Measurements from ENCODE around the gene JMY.

The JMY gene

GRCh38 chr5:79273341-79273740, 37.4 kb downstream of the JMY start:
- Histone ChIP-seq H3K36me3 (ENCODE audit: insufficient read depth, low read length) (no peaks in the 10 kb centered on the region), H3K27ac (ENCODE audit: low read length) (no peak overlapping the region), H2AFZ (ENCODE audit: low read depth, low read length) (no peak overlapping the region)

GRCh38 chr5:79284846-79285245, 48.9 kb downstream of the JMY start:
- Histone ChIP-seq H2AFZ (ENCODE audit: low read depth, low read length) (no peak overlapping the region), H3K9me3 (ENCODE audit: insufficient read depth, low read length, severe bottlenecking) (no peaks in the 10 kb centered on the region), H3K27me3 (ENCODE audit: insufficient read depth, low read length, poor library complexity) (no peaks in the 10 kb centered on the region), H3K79me2 (ENCODE audit: insufficient read depth, low read length) (no peaks in the 10 kb centered on the region), H3K4me2 (ENCODE audit: insufficient read depth, low read length) (no peak overlapping the region), H3K9ac (ENCODE audit: low read depth, low read length) (no peak overlapping the region), H3K36me3 (ENCODE audit: insufficient read depth, low read length) (peaks cover 15% of the 10 kb centered on the region), H3K4me3 (ENCODE audit: low read depth in 1 of 2, low read length in 2 of 2) (no peak overlapping the region), H4K20me1 (ENCODE audit: insufficient read depth, low read length) (no peaks in the 10 kb centered on the region), H3K4me1 (ENCODE audit: insufficient read depth, low read length) (no peaks in the 10 kb centered on the region), H3K27ac (ENCODE audit: low read length) (no peak overlapping the region)
- ATAC-seq (ENCODE audit: insufficient read depth, low read depth) (no peak), DNase-seq (no peak)
- TF ChIP-seq CTCF (IDR thresholded peaks at IDR 0.05; ENCODE audit: borderline replicate concordance, extremely low read depth, low read length, poor library complexity, severe bottlenecking) (no peak), EZH2 (IDR thresholded peaks at IDR 0.05; ENCODE audit: borderline replicate concordance, low read depth, low read length, severe bottlenecking) (no peak)

More at GRCh38 chr5:79273341-79273740, 37.4 kb downstream of the JMY start:
- H3K79me2 ChIP-seq (ENCODE audit: insufficient read depth, low read length), result peaks cover 5% of the 10 kb centered on the region; the same call in 1 of the 2 replicates
- no peak overlapping the region for H3K4me3 ChIP-seq (ENCODE audit: low read depth in 1 of 2, low read length in 2 of 2)
- no peaks in the 10 kb centered on the region for H4K20me1 ChIP-seq (ENCODE audit: insufficient read depth, low read length)
- no peak overlapping the region for H3K4me2 ChIP-seq (ENCODE audit: insufficient read depth, low read length)
- H3K4me1 ChIP-seq (ENCODE audit: insufficient read depth, low read length), result no peaks in the 10 kb centered on the region
- no peak for ATAC-seq (ENCODE audit: insufficient read depth, low read depth)
- no peak for DNase-seq
- H3K9ac ChIP-seq (ENCODE audit: low read depth, low read length), result no peak overlapping the region
- TF ChIP-seq CTCF (IDR thresholded peaks at IDR 0.05; ENCODE audit: borderline replicate concordance, extremely low read depth, low read length, poor library complexity, severe bottlenecking), result no peak
- TF ChIP-seq EZH2 (IDR thresholded peaks at IDR 0.05; ENCODE audit: borderline replicate concordance, low read depth, low read length, severe bottlenecking), result no peak
- no peaks in the 10 kb centered on the region for H3K9me3 ChIP-seq (ENCODE audit: insufficient read depth, low read length, severe bottlenecking)
- no peaks in the 10 kb centered on the region for H3K27me3 ChIP-seq (ENCODE audit: insufficient read depth, low read length, poor library complexity)

GRCh38 chr5:79285285-79285684, 49.4 kb downstream of the JMY start:
- Histone ChIP-seq H3K4me3 (ENCODE audit: low read depth in 1 of 2, low read length in 2 of 2) (no peak overlapping the region), H3K36me3 (ENCODE audit: insufficient read depth, low read length) (peaks cover 10% of the 10 kb centered on the region; the same call in 1 of the 2 replicates), H3K9me3 (ENCODE audit: insufficient read depth, low read length, severe bottlenecking) (no peaks in the 10 kb centered on the region), H2AFZ (ENCODE audit: low read depth, low read length) (no peak overlapping the region), H3K9ac (ENCODE audit: low read depth, low read length) (no peak overlapping the region), H4K20me1 (ENCODE audit: insufficient read depth, low read length) (no peaks in the 10 kb centered on the region), H3K4me1 (ENCODE audit: insufficient read depth, low read length) (no peaks in the 10 kb centered on the region), H3K27ac (ENCODE audit: low read length) (no peak overlapping the region), H3K27me3 (ENCODE audit: insufficient read depth, low read length, poor library complexity) (no peaks in the 10 kb centered on the region), H3K79me2 (ENCODE audit: insufficient read depth, low read length) (no peaks in the 10 kb centered on the region), H3K4me2 (ENCODE audit: insufficient read depth, low read length) (no peak overlapping the region)
- ATAC-seq (ENCODE audit: insufficient read depth, low read depth) (no peak), DNase-seq (no peak)
- TF ChIP-seq EZH2 (IDR thresholded peaks at IDR 0.05; ENCODE audit: borderline replicate concordance, low read depth, low read length, severe bottlenecking), result no peak
- no peak for TF ChIP-seq CTCF (IDR thresholded peaks at IDR 0.05; ENCODE audit: borderline replicate concordance, extremely low read depth, low read length, poor library complexity, severe bottlenecking)

GRCh38 chr5:79285833-79286232, 49.9 kb downstream of the JMY start:
- TF ChIP-seq CTCF (IDR thresholded peaks at IDR 0.05; ENCODE audit: borderline replicate concordance, extremely low read depth, low read length, poor library complexity, severe bottlenecking), result no peak
- TF ChIP-seq EZH2 (IDR thresholded peaks at IDR 0.05; ENCODE audit: borderline replicate concordance, low read depth, low read length, severe bottlenecking), result no peak
- ATAC-seq (ENCODE audit: insufficient read depth, low read depth) (no peak), DNase-seq (no peak)
- Histone ChIP-seq H3K27me3 (ENCODE audit: insufficient read depth, low read length, poor library complexity) (no peaks in the 10 kb centered on the region), H3K4me3 (ENCODE audit: low read depth in 1 of 2, low read length in 2 of 2) (no peak overlapping the region), H3K9me3 (ENCODE audit: insufficient read depth, low read length, severe bottlenecking) (no peaks in the 10 kb centered on the region), H3K27ac (ENCODE audit: low read length) (no peak overlapping the region), H3K4me2 (ENCODE audit: insufficient read depth, low read length) (no peak overlapping the region), H2AFZ (ENCODE audit: low read depth, low read length) (no peak overlapping the region), H3K36me3 (ENCODE audit: insufficient read depth, low read length) (peaks cover 10% of the 10 kb centered on the region; the same call in 1 of the 2 replicates), H4K20me1 (ENCODE audit: insufficient read depth, low read length) (no peaks in the 10 kb centered on the region), H3K79me2 (ENCODE audit: insufficient read depth, low read length) (no peaks in the 10 kb centered on the region), H3K4me1 (ENCODE audit: insufficient read depth, low read length) (no peaks in the 10 kb centered on the region), H3K9ac (ENCODE audit: low read depth, low read length) (no peak overlapping the region)
